Stimulated activated CD4-positive, alpha-beta T cell treated with anti-CD3 and anti-CD28 coated beads, Interleukin-15, amount 100 ng/mL, for 1 hour (primary cell): Measurements from ENCODE around the gene VMO1.
A peak's percentile ranks its signal among the peaks of the same experiment; 100 is the strongest.

Experiments
- DNase-seq, 2 donors: peaks; one replicate each; pipeline ENCODE4 v3.0.0-alpha.2; 2020; ENCODE audit warnings: low read depth in 1 of 2, low spot score in 1 of 2

Gene VMO1

GRCh38 chr17:4764595-4764994 lies 21.6 kb downstream of the VMO1 start:
- DNase-seq: no peak

- no peak for DNase-seq
Measured at GRCh38 chr17:4759776-4760236, 26.4 kb downstream of the VMO1 start.

GRCh38 chr17:4753392-4753791 lies 32.8 kb downstream of the VMO1 start:
- DNase-seq: no peak

GRCh38 chr17:4751932-4752331 lies 34.2 kb downstream of the VMO1 start:
- DNase-seq: no peak

- DNase-seq: no peak
Measured at GRCh38 chr17:4750606-4751005, 35.6 kb downstream of the VMO1 start.

- no peak for DNase-seq
Measured at GRCh38 chr17:4748686-4749085, 37.5 kb downstream of the VMO1 start.

- DNase-seq: no peak
Measured at GRCh38 chr17:4747847-4748246, 38.3 kb downstream of the VMO1 start.

GRCh38 chr17:4744999-4745969 lies 40.9 kb downstream of the VMO1 start:
- no peak for DNase-seq

GRCh38 chr17:4743898-4744297 lies 42.3 kb downstream of the VMO1 start:
- DNase-seq: no peak

- no peak for DNase-seq
Measured at GRCh38 chr17:4743216-4743615, 42.9 kb downstream of the VMO1 start.

- DNase-seq: no peak
Measured at GRCh38 chr17:4742629-4743028, 43.5 kb downstream of the VMO1 start.

GRCh38 chr17:4742133-4742532 lies 44.0 kb downstream of the VMO1 start:
- DNase-seq: no peak

- no peak for DNase-seq
Measured at GRCh38 chr17:4741544-4741943, 44.6 kb downstream of the VMO1 start.

GRCh38 chr17:4740584-4740983 lies 45.6 kb downstream of the VMO1 start:
- DNase-seq: no peak

GRCh38 chr17:4740025-4740351 lies 46.2 kb downstream of the VMO1 start:
- DNase-seq: no peak

GRCh38 chr17:4739122-4740024 lies 46.8 kb downstream of the VMO1 start, which contains the start of the genes CXCL16 and ZMYND15:
Gene CXCL16, minus strand, starts transcription at chr17:4739928. Its CDS starts 589 bp downstream, at chr17:4739339.
Gene ZMYND15, plus strand, starts transcription at chr17:4739833. Its CDS starts 716 bp downstream, at chr17:4740549.
- DNase-seq: peak; percentile 24 to 33

GRCh38 chr17:4738136-4739121 lies 47.7 kb downstream of the VMO1 start:
- DNase-seq: no peak

GRCh38 chr17:4735876-4736651 lies 50.1 kb downstream of the VMO1 start:
- no peak for DNase-seq
